ENCODE results near the gene PRSS8. TPM values are rescaled to one million over a fixed set of nuclear protein-coding genes. Genes with fewer than 3 reads are reported as not detected.

Gene PRSS8
- polyA plus RNA-seq, 3 donors from 2014 or later, result not detected

DNA sequence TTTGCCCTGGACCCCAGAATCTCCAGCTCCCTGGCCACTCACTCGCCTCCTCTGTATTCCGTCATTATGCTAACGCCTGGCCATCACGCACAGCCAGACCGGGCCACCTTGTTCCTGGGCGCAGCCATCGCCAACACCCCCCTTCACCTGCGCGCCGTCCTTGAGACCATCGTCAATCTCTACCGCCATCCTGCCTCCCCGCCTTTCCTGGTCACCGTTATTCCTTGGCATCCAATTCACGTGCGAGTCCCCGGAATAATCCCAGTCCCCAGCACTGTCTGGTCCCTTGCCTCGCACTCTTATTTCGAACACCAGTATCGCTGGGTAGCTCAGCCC lies 41.5 kb downstream of the PRSS8 start:
- Mint-ChIP-seq H3K27me3 (ENCODE audit: low read depth in 3 of 3) (peaks cover 10 to 12% (median 12%) of the 10 kb centered on the region in 3 donors), H3K4me3 (peak overlapping the region; percentile 78 to 97 (median 87)), H3K4me1 (peaks cover 22 to 30% of the 10 kb centered on the region in 2 donors), H3K27ac (peak overlapping the region; percentile 75 to 97 (median 90)), H3K36me3 (no peaks in the 10 kb centered on the region), H3K9me3 (no peaks in the 10 kb centered on the region)
- DNase-seq, result no peak

DNA sequence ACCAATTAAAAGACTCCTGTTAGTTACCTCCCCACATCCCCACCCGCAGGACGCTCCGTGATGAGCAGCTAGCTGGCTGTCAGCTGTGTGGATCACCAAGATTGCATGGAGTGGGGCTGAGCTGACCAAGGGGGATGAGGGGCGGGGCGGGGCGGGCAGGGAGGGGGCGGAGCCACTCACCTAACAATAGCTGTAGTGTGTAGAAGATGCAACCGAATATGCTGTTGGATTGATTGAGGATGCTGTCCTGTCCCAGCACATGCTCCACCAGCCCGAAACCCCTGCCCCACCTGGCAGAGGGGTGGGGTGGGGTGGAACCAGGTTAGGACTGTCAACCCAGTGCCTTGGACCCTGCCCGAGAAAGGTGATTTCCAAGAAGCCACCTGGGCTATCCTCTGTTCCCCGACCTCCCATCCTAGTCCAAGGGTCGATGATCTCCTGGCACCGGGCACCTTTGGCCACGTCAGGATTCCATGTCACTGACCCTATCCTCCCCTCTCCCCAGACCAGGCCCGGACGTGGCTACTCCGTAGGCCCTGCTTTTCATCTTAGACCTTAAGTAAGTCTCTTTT lies 42.3 kb downstream of the PRSS8 start:
- peaks cover 10 to 12% (median 12%) of the 10 kb centered on the region in 3 donors for H3K27me3 Mint-ChIP-seq (ENCODE audit: low read depth in 3 of 3)
- peak overlapping the region in 1 of 6 donors; percentile 50 for H3K27ac Mint-ChIP-seq
- H3K9me3 Mint-ChIP-seq, result no peaks in the 10 kb centered on the region
- no peak for DNase-seq
- peak overlapping the region in 4 of 5 donors; percentile 33 to 56 (median 39) for H3K4me3 Mint-ChIP-seq
- H3K36me3 Mint-ChIP-seq, result no peaks in the 10 kb centered on the region
- H3K4me1 Mint-ChIP-seq, result peaks cover 22 to 30% of the 10 kb centered on the region in 2 donors

GRCh38 chr16:31092330-31092729 lies 43.2 kb downstream of the PRSS8 start:
- H3K27ac Mint-ChIP-seq, result peak overlapping the region in 1 of 6 donors; percentile 28
- peaks cover 22 to 30% of the 10 kb centered on the region in 2 donors for H3K4me1 Mint-ChIP-seq
- H3K36me3 Mint-ChIP-seq, result no peaks in the 10 kb centered on the region
- peaks cover 10 to 12% (median 10%) of the 10 kb centered on the region in 3 donors for H3K27me3 Mint-ChIP-seq (ENCODE audit: low read depth in 3 of 3)
- no peaks in the 10 kb centered on the region for H3K9me3 Mint-ChIP-seq
- peak overlapping the region in 4 of 5 donors; percentile 25 to 53 (median 38) for H3K4me3 Mint-ChIP-seq
- no peak for DNase-seq

DNA sequence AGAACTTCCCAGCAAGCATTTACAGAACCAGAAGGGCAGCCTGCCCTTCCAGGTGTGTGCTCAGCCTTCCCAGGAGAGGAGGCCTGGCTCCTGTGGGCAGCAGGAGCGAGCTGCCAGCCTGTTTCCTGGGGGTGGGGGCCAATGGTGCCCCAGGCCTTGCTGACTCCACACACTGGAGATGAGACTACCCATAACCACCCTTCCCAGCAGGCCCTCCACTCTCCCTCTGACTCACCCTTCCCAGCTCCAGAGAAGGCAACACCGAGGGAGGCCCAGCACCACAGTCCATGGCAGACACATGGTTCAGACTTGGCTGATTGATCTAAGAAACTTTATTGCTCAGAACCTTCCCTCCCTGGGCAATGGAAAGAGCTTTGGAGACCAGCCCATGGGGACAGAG lies 45.0 kb downstream of the PRSS8 start:
- no peak for DNase-seq
- peaks cover 0 to 2% (median under 1%) of the 10 kb centered on the region in 3 donors for H3K36me3 Mint-ChIP-seq
- H3K27me3 Mint-ChIP-seq (ENCODE audit: low read depth in 3 of 3), result peaks cover 7 to 9% (median 7%) of the 10 kb centered on the region in 3 donors
- H3K9me3 Mint-ChIP-seq, result no peaks in the 10 kb centered on the region
- peaks cover 19% of the 10 kb centered on the region in 2 donors for H3K4me1 Mint-ChIP-seq
- H3K27ac Mint-ChIP-seq, result no peak overlapping the region
- no peak overlapping the region for H3K4me3 Mint-ChIP-seq

DNA sequence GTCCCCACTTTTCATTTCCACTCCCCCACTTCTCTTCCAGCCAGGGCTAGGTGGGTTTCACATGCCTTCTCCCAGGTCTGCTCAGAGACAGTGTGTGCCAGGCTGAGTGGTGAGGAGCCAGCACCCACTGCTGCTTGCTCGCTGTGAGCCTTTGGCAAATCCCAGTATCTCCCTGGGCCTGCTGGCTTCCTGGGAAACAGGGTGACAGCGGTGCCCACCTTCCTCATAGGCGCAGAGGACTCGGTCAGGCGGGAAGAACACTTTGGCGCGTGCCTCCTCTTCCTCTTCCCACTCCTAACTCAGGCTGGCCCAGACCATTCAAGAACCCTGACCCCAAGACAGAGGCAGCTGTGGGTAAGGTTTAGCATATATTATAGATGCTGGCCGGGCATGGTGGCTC lies 46.3 kb downstream of the PRSS8 start:
- no peak overlapping the region for H3K27ac Mint-ChIP-seq
- H3K4me1 Mint-ChIP-seq, result peaks cover 6 to 8% of the 10 kb centered on the region in 2 donors
- DNase-seq, result no peak
- H3K36me3 Mint-ChIP-seq, result peaks cover 0 to 4% (median 3%) of the 10 kb centered on the region in 3 donors
- no peaks in the 10 kb centered on the region for H3K9me3 Mint-ChIP-seq
- no peak overlapping the region for H3K4me3 Mint-ChIP-seq
- peaks cover 0 to 1% (median 0%) of the 10 kb centered on the region in 3 donors for H3K27me3 Mint-ChIP-seq (ENCODE audit: low read depth in 3 of 3)

DNA sequence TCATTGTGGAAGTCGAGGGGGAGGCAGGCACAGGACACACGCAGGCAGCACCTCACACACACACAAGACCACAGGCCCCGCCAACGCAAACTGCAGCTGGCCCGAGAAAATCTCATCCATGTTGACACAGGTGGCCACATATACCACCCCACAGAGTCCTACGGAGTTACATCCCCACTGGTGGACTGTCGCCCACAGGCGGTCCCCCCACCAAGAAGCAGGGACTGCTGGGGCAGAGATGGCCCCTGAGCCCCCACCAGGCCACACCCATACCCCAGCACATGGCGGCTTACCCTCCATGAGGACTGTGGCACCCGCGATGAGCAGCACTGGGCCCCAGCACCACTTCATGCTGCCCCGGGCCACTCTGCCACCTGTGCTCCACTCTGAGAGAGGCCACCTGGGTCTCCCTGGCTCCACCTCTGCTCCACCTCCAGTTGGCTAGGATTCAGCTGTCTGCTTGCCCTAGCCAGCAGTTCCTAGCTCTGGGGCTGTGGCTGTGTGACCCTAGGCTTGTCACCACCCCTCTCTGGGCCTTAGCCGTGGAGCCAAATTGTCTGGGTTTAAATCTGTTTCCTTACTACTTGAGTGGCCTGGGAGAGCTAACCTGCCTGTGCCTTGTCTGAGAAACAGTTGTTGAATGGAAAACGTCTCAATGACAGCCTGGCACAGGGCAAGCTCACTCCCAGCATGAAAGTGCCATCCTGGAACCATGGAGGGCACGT lies 46.9 kb downstream of the PRSS8 start, which contains the start of gene PRSS53:
Gene PRSS53 (minus strand): TSS at position 485 of the 725 bp plus-strand sequence. CDS start 134 bp downstream, at position 351.
- Mint-ChIP-seq H3K27me3 (ENCODE audit: low read depth in 3 of 3) (no peaks in the 10 kb centered on the region), H3K4me3 (no peak within 1 kb of the TSS), H3K9me3 (no peaks in the 10 kb centered on the region), H3K4me1 (peaks cover under 1 to 3% of the 10 kb centered on the region in 2 donors), H3K27ac (peak within 1 kb of the TSS in 1 of 6 donors; percentile 40), H3K36me3 (peaks cover 0 to 4% (median 3%) of the 10 kb centered on the region in 3 donors)
- no peak for DNase-seq

GRCh38 chr16:31087971-31088370 lies 47.6 kb downstream of the PRSS8 start:
- Mint-ChIP-seq H3K9me3 (no peaks in the 10 kb centered on the region), H3K27ac (no peak overlapping the region)

GRCh38 chr16:31087481-31087880 lies 48.0 kb downstream of the PRSS8 start:
- Mint-ChIP-seq H3K4me3 (no peak overlapping the region), H3K27ac (no peak overlapping the region), H3K9me3 (no peaks in the 10 kb centered on the region), H3K36me3 (peaks cover 0 to 4% (median 3%) of the 10 kb centered on the region in 3 donors), H3K4me1 (no peaks in the 10 kb centered on the region), H3K27me3 (ENCODE audit: low read depth in 3 of 3) (no peaks in the 10 kb centered on the region)
- no peak for DNase-seq

More at GRCh38 chr16:31087971-31088370, 47.6 kb downstream of the PRSS8 start:
- no peaks in the 10 kb centered on the region for H3K4me1 Mint-ChIP-seq
- H3K4me3 Mint-ChIP-seq, result no peak overlapping the region
- H3K36me3 Mint-ChIP-seq, result peaks cover 0 to 4% (median 3%) of the 10 kb centered on the region in 3 donors
- DNase-seq, result no peak
- H3K27me3 Mint-ChIP-seq (ENCODE audit: low read depth in 3 of 3), result no peaks in the 10 kb centered on the region

DNA sequence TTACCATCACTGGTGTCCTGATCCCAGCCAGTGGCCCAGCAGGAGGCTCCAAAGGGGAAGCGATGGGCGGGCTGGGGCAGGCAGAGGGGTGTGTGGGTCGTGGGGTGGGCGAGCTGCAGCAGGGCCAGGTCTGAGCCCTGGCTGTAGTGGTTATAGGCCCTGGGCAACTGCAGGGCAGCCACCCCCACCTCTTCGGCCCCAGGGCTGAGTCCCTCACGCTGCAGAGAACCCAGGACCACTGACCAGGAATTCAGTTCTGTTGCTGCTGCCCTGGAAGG lies 49.0 kb downstream of the PRSS8 start:
- DNase-seq, result no peak
- no peak overlapping the region for H3K4me3 Mint-ChIP-seq
- H3K36me3 Mint-ChIP-seq, result peaks cover 0 to 6% (median 4%) of the 10 kb centered on the region in 3 donors
- no peaks in the 10 kb centered on the region for H3K9me3 Mint-ChIP-seq
- H3K4me1 Mint-ChIP-seq, result peaks cover 3 to 6% of the 10 kb centered on the region in 2 donors
- H3K27ac Mint-ChIP-seq, result no peak overlapping the region
- no peaks in the 10 kb centered on the region for H3K27me3 Mint-ChIP-seq (ENCODE audit: low read depth in 3 of 3)

GRCh38 chr16:31085873-31086628 lies 49.5 kb downstream of the PRSS8 start:
- Mint-ChIP-seq H3K27me3 (ENCODE audit: low read depth in 3 of 3) (no peaks in the 10 kb centered on the region), H3K27ac (peak overlapping the region in 2 of 6 donors; percentile 7 to 50), H3K4me3 (no peak overlapping the region), H3K9me3 (no peaks in the 10 kb centered on the region), H3K4me1 (peaks cover 3 to 6% of the 10 kb centered on the region in 2 donors), H3K36me3 (peaks cover 0 to 6% (median 4%) of the 10 kb centered on the region in 3 donors)
- no peak for DNase-seq

GRCh38 chr16:31085411-31085810 lies 50.1 kb downstream of the PRSS8 start:
- H3K27ac Mint-ChIP-seq, result peak overlapping the region in 1 of 6 donors; percentile 55
- no peaks in the 10 kb centered on the region for H3K27me3 Mint-ChIP-seq (ENCODE audit: low read depth in 3 of 3)
- peaks cover 6 to 12% of the 10 kb centered on the region in 2 donors for H3K4me1 Mint-ChIP-seq
- no peaks in the 10 kb centered on the region for H3K9me3 Mint-ChIP-seq
- peaks cover 0 to 6% (median 4%) of the 10 kb centered on the region in 3 donors for H3K36me3 Mint-ChIP-seq
- DNase-seq, result no peak
- no peak overlapping the region for H3K4me3 Mint-ChIP-seq

- Mint-ChIP-seq H3K36me3 (peaks cover 0 to 6% (median 4%) of the 10 kb centered on the region in 3 donors), H3K4me1 (peaks cover 6 to 13% of the 10 kb centered on the region in 2 donors), H3K9me3 (no peaks in the 10 kb centered on the region), H3K27ac (peak overlapping the region in 1 of 6 donors; percentile 55), H3K4me3 (no peak overlapping the region), H3K27me3 (ENCODE audit: low read depth in 3 of 3) (no peaks in the 10 kb centered on the region)
- DNase-seq, result no peak
These were observed 50.8 kb downstream of the PRSS8 start for GRCh38 chr16:31084584-31085302.

- H3K4me3 Mint-ChIP-seq, result no peak overlapping the region
- peaks cover 0 to 6% (median 4%) of the 10 kb centered on the region in 3 donors for H3K36me3 Mint-ChIP-seq
- peaks cover 0 to under 1% (median 0%) of the 10 kb centered on the region in 3 donors for H3K27me3 Mint-ChIP-seq (ENCODE audit: low read depth in 3 of 3)
- no peaks in the 10 kb centered on the region for H3K9me3 Mint-ChIP-seq
- no peak overlapping the region for H3K27ac Mint-ChIP-seq
- peaks cover 13 to 20% of the 10 kb centered on the region in 2 donors for H3K4me1 Mint-ChIP-seq
- DNase-seq, result no peak
These were observed 51.5 kb downstream of the PRSS8 start for GRCh38 chr16:31083981-31084380.

All from immature natural killer cell (primary cell).